DND-41 (cell line): ENCODE results near the gene RAB28.
"Not testable (repeated sequence)": the region's sequence is repeated elsewhere in the genome, so short reads cannot be mapped to it uniquely, and the experiment has no call there.

Experiments used
- ATAC-seq: fragments of 200-7000 bp; cut with Tn5 transposase; 3 replicates; pipeline ENCODE4 v1.9.1; 2021; ENCODE audit warnings: low read depth; ENCODE audit not compliant: insufficient read depth
- DNase-seq: peaks from one replicate; pipeline ENCODE4 v3.0.0-alpha.2; 2020
- H2AFZ ChIP-seq: 2 replicates; pipeline ENCODE4 v1.6.0; 2012; ENCODE audit warnings: low read depth, low read length
- H3K27ac ChIP-seq: 2 replicates; pipeline ENCODE4 v1.5.1; 2012; ENCODE audit warnings: low read length, inconsistent platforms
- H3K27me3 ChIP-seq: fragments of 200-600 bp; sonication (generic); 2 replicates; pipeline ENCODE4 v1.6.0; 2012; ENCODE audit warnings: low read length, mild to moderate bottlenecking, inconsistent platforms; ENCODE audit not compliant: insufficient read depth, poor library complexity
- H3K36me3 ChIP-seq: 2 replicates; pipeline ENCODE4 v1.5.1; 2012; ENCODE audit warnings: low read length, inconsistent platforms; ENCODE audit not compliant: insufficient read depth
- H3K4me1 ChIP-seq: 2 replicates; pipeline ENCODE4 v1.5.1; 2012; ENCODE audit warnings: mild to moderate bottlenecking, low read length; ENCODE audit not compliant: insufficient read depth
- H3K4me2 ChIP-seq: 2 replicates; pipeline ENCODE4 v1.6.0; 2012; ENCODE audit warnings: mild to moderate bottlenecking, moderate library complexity, low read length, inconsistent platforms; ENCODE audit not compliant: insufficient read depth
- H3K4me3 ChIP-seq, 2 experiments: fragments of 200-600 bp in 1 of 2; shearing (Covaris generic) in 1 of 2; 2 replicates each; pipeline ENCODE4 v1.5.1; 2012 to 2016; ENCODE audit warnings: inconsistent platforms in 2 of 2, low read length in 2 of 2, mild to moderate bottlenecking in 2 of 2, low read depth in 1 of 2, moderate library complexity in 1 of 2
- H3K79me2 ChIP-seq: 2 replicates; pipeline ENCODE4 v1.6.0; 2012; ENCODE audit warnings: low read length, inconsistent platforms; ENCODE audit not compliant: insufficient read depth
- H3K9ac ChIP-seq: 2 replicates; pipeline ENCODE4 v1.6.0; 2012; ENCODE audit warnings: low read depth, mild to moderate bottlenecking, inconsistent platforms, low read length, moderate library complexity
- H3K9me3 ChIP-seq: 2 replicates; pipeline ENCODE4 v1.5.1; 2012; ENCODE audit warnings: low read length, moderate library complexity, mild to moderate bottlenecking, inconsistent platforms; ENCODE audit not compliant: insufficient read depth, severe bottlenecking
- H4K20me1 ChIP-seq: 2 replicates; pipeline ENCODE4 v1.6.0; 2012; ENCODE audit warnings: low read length; ENCODE audit not compliant: insufficient read depth
- EZH2 ChIP-seq: IDR thresholded peaks from 3 replicates; pipeline ENCODE4 v1.6.1; 2012; ENCODE audit warnings: borderline replicate concordance, low read depth, mild to moderate bottlenecking, moderate library complexity, low read length, inconsistent platforms; ENCODE audit not compliant: severe bottlenecking
- TF ChIP-seq, protein P1 (sequence below): IDR thresholded peaks from 2 replicates; pipeline ENCODE4 v1.5.1; 2012; ENCODE audit warnings: borderline replicate concordance, low read length, moderate library complexity, mild to moderate bottlenecking; ENCODE audit not compliant: poor library complexity, severe bottlenecking; ENCODE audit errors: extremely low read depth

RAB28 gene

DNA sequence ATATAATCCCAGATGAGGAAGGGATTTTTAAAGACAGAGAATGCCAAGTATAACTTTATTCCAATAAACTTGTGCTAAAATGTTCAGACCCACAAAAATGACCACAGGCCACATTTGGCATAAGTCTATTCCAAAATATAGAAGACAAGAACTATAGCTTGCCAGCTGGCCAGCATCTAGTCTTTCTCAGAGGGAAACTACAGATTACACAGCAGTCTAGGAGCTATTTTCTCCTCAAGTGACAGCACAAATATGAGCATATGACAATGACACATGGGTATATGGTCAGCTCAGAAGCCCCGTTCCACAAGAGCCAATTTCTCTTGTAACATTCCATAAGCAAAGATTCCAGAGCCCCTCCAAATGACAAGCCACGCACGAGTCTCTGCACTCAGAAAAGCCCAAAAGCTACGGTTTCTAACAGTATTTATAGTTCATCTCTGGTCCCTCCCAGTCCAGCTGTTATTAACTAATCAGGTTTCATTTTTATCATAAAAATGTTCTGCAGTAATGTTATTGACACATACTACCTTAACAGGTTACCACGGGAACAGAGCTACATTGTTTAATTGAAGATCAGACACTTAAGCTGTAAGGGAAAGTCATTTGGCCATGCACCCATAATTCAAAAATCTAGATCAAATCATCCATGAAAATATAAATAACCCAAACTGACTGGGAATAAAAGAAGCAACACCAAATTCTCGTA, 70.3 kb downstream of the RAB28 start:
- Histone ChIP-seq H3K9me3 (no peaks in the 10 kb centered on the region), H3K4me3 (no peak overlapping the region), H3K27me3 (no peaks in the 10 kb centered on the region), H3K4me2 (no peak overlapping the region), H3K27ac (no peak overlapping the region), H3K9ac (no peak overlapping the region), H2AFZ (no peak overlapping the region), H4K20me1 (peaks cover 4% of the 10 kb centered on the region; the same call in 1 of the 2 replicates), H3K79me2 (peaks cover 8% of the 10 kb centered on the region), H3K4me1 (no peaks in the 10 kb centered on the region), H3K36me3 (no peaks in the 10 kb centered on the region; the same call in 1 of the 2 replicates)
- TF ChIP-seq, protein P1, sequence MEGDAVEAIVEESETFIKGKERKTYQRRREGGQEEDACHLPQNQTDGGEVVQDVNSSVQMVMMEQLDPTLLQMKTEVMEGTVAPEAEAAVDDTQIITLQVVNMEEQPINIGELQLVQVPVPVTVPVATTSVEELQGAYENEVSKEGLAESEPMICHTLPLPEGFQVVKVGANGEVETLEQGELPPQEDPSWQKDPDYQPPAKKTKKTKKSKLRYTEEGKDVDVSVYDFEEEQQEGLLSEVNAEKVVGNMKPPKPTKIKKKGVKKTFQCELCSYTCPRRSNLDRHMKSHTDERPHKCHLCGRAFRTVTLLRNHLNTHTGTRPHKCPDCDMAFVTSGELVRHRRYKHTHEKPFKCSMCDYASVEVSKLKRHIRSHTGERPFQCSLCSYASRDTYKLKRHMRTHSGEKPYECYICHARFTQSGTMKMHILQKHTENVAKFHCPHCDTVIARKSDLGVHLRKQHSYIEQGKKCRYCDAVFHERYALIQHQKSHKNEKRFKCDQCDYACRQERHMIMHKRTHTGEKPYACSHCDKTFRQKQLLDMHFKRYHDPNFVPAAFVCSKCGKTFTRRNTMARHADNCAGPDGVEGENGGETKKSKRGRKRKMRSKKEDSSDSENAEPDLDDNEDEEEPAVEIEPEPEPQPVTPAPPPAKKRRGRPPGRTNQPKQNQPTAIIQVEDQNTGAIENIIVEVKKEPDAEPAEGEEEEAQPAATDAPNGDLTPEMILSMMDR = no peak
- TF ChIP-seq EZH2 = no peak
- DNase-seq (no peak), ATAC-seq (no peak)

DNA sequence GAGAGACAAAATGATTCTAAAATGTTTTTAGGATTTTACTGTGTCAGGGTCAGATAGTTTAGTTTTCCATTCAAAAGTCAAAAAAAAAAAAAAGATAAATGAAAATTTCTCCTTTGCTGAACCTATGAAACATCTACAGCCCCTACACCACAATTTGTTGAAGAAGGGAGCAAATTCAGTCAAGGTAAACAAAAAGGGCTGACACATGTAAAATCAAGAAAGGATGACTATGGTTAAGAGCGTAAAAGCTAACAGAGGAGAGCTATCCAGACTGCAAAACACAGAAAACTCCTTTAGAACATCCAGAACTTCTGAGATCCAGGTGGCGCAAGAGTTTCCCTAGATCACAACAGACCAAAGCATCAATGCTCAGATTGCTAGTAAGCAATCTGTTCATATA, 72.2 kb downstream of the RAB28 start:
- no peaks in the 10 kb centered on the region for H3K4me1 ChIP-seq
- no peak overlapping the region for H3K27ac ChIP-seq
- H3K9ac ChIP-seq = no peak overlapping the region
- H3K4me3 ChIP-seq = no peak overlapping the region
- H3K27me3 ChIP-seq = no peaks in the 10 kb centered on the region
- peaks cover 8% of the 10 kb centered on the region for H3K79me2 ChIP-seq
- H3K36me3 ChIP-seq = no peaks in the 10 kb centered on the region; the same call in 1 of the 2 replicates
- H3K9me3 ChIP-seq = no peaks in the 10 kb centered on the region
- H4K20me1 ChIP-seq = peaks cover 1% of the 10 kb centered on the region; the same call in 1 of the 2 replicates
- ATAC-seq (no peak), DNase-seq (no peak)
- H3K4me2 ChIP-seq = no peak overlapping the region
- H2AFZ ChIP-seq = no peak overlapping the region
- no peak for TF ChIP-seq EZH2
- TF ChIP-seq, protein P1 = no peak

DNA sequence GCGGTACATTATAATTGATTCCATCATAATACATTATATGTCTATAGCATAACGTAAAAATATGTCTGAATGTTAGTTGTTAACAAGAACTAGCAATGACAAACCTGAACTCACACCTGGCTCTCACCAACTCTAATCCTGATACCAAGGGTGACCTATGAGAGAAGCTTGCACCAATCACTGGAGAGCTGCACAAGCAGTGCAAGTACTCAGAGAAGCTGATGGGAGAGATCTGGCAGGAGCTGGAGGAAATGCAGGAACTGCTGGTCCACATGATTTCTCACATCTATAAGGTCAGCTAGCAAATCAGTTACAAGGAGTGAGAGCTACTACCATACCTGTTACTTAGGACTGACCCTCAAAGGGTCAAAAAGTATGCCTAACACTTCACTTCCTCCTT, 74.8 kb downstream of the RAB28 start:
- no peak overlapping the region for H3K27ac ChIP-seq
- H3K27me3 ChIP-seq = no peaks in the 10 kb centered on the region
- no peak overlapping the region for H3K9ac ChIP-seq
- H3K36me3 ChIP-seq = no peaks in the 10 kb centered on the region
- no peak overlapping the region for H3K4me2 ChIP-seq
- ATAC-seq (no peak), DNase-seq (no peak)
- peaks cover 5% of the 10 kb centered on the region; the same call in 1 of the 2 replicates for H3K79me2 ChIP-seq
- H3K4me3 ChIP-seq = no peak overlapping the region
- TF ChIP-seq, protein P1 = no peak
- no peak for TF ChIP-seq EZH2
- H3K4me1 ChIP-seq = no peaks in the 10 kb centered on the region
- H2AFZ ChIP-seq = no peak overlapping the region
- no peaks in the 10 kb centered on the region for H3K9me3 ChIP-seq
- H4K20me1 ChIP-seq = no peaks in the 10 kb centered on the region; the same call in 1 of the 2 replicates

DNA sequence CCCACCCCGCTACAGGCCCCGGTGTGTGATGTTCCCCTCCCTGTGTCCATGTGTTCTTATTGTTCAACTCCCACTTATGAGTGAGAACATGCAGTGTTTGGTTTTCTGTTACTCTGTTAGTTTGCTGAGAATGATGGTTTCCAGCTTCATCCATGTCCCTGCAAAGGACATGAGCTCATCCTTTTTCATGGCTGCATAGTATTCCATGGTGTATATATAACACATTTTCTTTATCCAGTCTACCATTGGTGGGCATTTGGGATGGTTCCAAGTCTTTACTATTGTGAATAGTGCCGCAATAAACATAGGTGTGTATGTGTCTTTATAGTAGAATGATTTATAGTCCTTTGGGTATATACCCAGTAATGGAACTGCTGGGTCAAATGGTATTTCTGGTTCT, 78.0 kb downstream of the RAB28 start:
- not testable (repeated sequence) for H3K4me1 ChIP-seq, H4K20me1 ChIP-seq, H3K27me3 ChIP-seq, H2AFZ ChIP-seq, H3K36me3 ChIP-seq, H3K27ac ChIP-seq, H3K4me3 ChIP-seq, H3K9ac ChIP-seq, ATAC-seq, H3K9me3 ChIP-seq, H3K79me2 ChIP-seq, H3K4me2 ChIP-seq, DNase-seq
